Measurements from ENCODE around the gene TBCE. TPM values are rescaled to one million over a fixed set of nuclear protein-coding genes. Genes with fewer than 3 reads are reported as not detected.

Gene TBCE
- total RNA-seq, 1 experiment from 2014 or later = 45.6 TPM

DNA sequence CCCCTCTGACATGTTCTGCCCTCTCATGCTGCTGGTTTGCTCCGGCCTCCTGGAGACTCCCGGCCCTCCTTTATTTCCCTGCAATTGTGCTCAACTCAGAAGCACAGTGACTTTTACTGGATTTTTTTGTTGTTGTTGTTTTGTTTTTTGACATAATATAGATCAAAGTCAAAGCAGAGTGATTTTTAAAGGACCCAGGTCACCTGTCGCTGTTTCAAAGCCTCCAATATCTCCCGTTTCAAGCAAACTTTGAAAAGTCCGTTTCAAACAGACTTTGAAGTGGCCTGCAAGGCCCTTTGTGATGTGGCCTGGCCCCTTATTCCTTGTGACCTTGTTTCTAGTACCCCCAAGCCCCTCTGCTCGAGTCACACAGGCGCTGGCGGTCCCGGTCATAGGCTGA, 58.1 kb downstream of the TBCE start:
- H3K27ac Mint-ChIP-seq (ENCODE audit: low read depth, unreplicated experiment) = no peak overlapping the region
- no peak for DNase-seq (ENCODE audit: unreplicated experiment)
- H3K4me1 Mint-ChIP-seq (ENCODE audit: insufficient read depth, unreplicated experiment) = peaks cover 6% of the 10 kb centered on the region
- H3K27me3 Mint-ChIP-seq (ENCODE audit: insufficient read depth, unreplicated experiment) = no peaks in the 10 kb centered on the region
- no peaks in the 10 kb centered on the region for H3K9me3 Mint-ChIP-seq (ENCODE audit: unreplicated experiment)
- intact Hi-C loops (cut with micrococcal nuclease) = no loop called here
- peaks cover 11% of the 10 kb centered on the region for H3K36me3 Mint-ChIP-seq (ENCODE audit: insufficient read depth, unreplicated experiment)
- BruUV-seq (replicated peaks) = no TSS peak
- H3K4me3 Mint-ChIP-seq (ENCODE audit: unreplicated experiment) = no peak overlapping the region
- ChIA-PET CTCF (interaction anchor here (0.6 to 7.0 kb wide), 3 partner anchors 9 to 645 kb away, joined by 3 to 58 read pairs (median 3); no protein-coding TSS in a partner anchor), POLR2A (no interaction called here)
- TF ChIP-seq, protein P1, sequence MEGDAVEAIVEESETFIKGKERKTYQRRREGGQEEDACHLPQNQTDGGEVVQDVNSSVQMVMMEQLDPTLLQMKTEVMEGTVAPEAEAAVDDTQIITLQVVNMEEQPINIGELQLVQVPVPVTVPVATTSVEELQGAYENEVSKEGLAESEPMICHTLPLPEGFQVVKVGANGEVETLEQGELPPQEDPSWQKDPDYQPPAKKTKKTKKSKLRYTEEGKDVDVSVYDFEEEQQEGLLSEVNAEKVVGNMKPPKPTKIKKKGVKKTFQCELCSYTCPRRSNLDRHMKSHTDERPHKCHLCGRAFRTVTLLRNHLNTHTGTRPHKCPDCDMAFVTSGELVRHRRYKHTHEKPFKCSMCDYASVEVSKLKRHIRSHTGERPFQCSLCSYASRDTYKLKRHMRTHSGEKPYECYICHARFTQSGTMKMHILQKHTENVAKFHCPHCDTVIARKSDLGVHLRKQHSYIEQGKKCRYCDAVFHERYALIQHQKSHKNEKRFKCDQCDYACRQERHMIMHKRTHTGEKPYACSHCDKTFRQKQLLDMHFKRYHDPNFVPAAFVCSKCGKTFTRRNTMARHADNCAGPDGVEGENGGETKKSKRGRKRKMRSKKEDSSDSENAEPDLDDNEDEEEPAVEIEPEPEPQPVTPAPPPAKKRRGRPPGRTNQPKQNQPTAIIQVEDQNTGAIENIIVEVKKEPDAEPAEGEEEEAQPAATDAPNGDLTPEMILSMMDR (IDR thresholded peaks at IDR 0.05; ENCODE audit: unreplicated experiment) = no peak

DNA sequence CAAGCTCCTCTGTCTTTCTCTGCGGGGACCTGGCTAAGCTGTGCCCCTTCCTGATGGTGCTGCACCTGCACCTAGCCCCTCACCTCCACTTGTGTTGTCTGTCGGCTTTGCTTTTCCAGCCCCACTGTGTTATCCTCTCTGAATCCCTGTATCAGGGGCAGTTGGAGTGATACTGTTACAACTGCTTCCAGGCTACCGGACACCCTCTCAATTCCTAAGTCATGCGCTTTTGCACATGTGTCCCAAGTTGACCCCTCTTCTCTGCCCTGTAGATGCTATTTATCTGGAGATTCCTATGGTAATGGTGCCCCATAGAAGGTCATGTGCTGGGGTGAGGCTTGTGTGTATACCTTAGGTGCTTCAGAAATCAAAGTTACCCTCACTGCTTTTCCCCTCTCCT, 58.9 kb downstream of the TBCE start:
- no peaks in the 10 kb centered on the region for H3K9me3 Mint-ChIP-seq (ENCODE audit: unreplicated experiment)
- H3K4me1 Mint-ChIP-seq (ENCODE audit: insufficient read depth, unreplicated experiment) = peaks cover 6% of the 10 kb centered on the region
- intact Hi-C loops (cut with micrococcal nuclease) = no loop called here
- no peak overlapping the region for H3K27ac Mint-ChIP-seq (ENCODE audit: low read depth, unreplicated experiment)
- ChIA-PET CTCF (interaction anchor here (2.0 to 7.0 kb wide), 2 partner anchors 10 to 58 kb away, joined by 5 to 58 read pairs; partner anchors contain the start of gene TBCE), POLR2A (no interaction called here)
- no peak overlapping the region for H3K4me3 Mint-ChIP-seq (ENCODE audit: unreplicated experiment)
- BruUV-seq (replicated peaks) = no TSS peak
- peaks cover 11% of the 10 kb centered on the region for H3K36me3 Mint-ChIP-seq (ENCODE audit: insufficient read depth, unreplicated experiment)
- no peak for DNase-seq (ENCODE audit: unreplicated experiment)
- TF ChIP-seq, protein P1 (IDR thresholded peaks at IDR 0.05; ENCODE audit: unreplicated experiment) = no peak
- H3K27me3 Mint-ChIP-seq (ENCODE audit: insufficient read depth, unreplicated experiment) = no peaks in the 10 kb centered on the region

DNA sequence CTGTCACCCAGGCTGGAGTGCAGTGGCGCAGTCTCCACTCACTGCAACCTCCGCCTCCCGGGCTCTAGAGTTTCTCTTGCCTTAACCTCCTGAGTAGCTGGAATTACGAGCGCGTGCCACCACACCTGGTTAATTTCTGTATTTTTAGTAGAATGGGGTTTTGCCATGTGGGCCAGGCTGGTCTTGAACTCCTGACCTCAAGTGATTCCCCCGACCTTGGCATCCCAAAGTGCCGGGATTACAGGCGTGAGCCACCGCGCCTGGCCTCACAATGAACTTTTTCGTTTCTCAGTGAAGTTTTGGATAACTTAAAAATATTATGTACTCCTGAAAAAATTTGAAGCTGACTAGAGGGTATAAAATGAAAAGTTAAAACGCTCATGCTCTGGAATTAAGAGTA, 59.5 kb downstream of the TBCE start:
- H3K4me1 Mint-ChIP-seq (ENCODE audit: insufficient read depth, unreplicated experiment) = peaks cover 6% of the 10 kb centered on the region
- intact Hi-C loops (cut with micrococcal nuclease) = no loop called here
- DNase-seq (ENCODE audit: unreplicated experiment) = no peak
- CTCF ChIA-PET = interaction anchor here (0.7 to 7.0 kb wide), 6 partner anchors 10 to 188 kb away, joined by 3 to 58 read pairs (median 3); partner anchors contain the start of gene TBCE
- no peaks in the 10 kb centered on the region for H3K27me3 Mint-ChIP-seq (ENCODE audit: insufficient read depth, unreplicated experiment)
- no peak overlapping the region for H3K4me3 Mint-ChIP-seq (ENCODE audit: unreplicated experiment)
- POLR2A ChIA-PET = interaction anchor here (0.6 to 0.8 kb wide), 3 partner anchors 10 to 12 kb away, joined by 3 read pairs; no protein-coding TSS in a partner anchor
- TF ChIP-seq, protein P1 (IDR thresholded peaks at IDR 0.05; ENCODE audit: unreplicated experiment) = no peak
- H3K9me3 Mint-ChIP-seq (ENCODE audit: unreplicated experiment) = no peaks in the 10 kb centered on the region
- H3K27ac Mint-ChIP-seq (ENCODE audit: low read depth, unreplicated experiment) = no peak overlapping the region
- peaks cover 11% of the 10 kb centered on the region for H3K36me3 Mint-ChIP-seq (ENCODE audit: insufficient read depth, unreplicated experiment)
- no TSS peak for BruUV-seq (replicated peaks)

DNA sequence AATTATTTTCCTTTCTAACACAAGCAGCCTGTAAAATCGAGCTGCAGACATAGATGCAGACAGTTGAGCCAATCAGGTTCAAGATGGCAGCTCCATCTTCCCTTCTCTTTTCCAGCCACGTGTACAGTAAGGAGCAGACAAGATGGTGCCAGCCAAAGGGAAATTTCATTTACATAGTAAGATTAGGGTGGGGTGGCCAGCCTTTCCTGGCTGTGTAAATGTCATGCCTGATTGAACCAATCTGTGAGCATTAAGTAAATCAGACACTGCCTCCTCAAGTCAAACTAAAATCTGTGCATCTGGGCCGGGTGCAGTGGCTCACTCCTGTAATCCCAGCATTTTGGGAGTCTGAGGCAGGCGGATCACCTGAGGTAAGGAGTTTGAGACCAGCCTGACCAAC, 60.2 kb downstream of the TBCE start:
- ChIA-PET CTCF (interaction anchor here (1.0 to 7.0 kb wide), 5 partner anchors 11 to 189 kb away, joined by 3 to 58 read pairs (median 3); partner anchors contain the start of gene TBCE), POLR2A (interaction anchor here (0.6 to 1.9 kb wide), 4 partner anchors 11 to 267 kb away, joined by 3 to 8 read pairs (median 3); partner anchors contain the start of gene RBM34)
- Mint-ChIP-seq H3K4me1 (ENCODE audit: insufficient read depth, unreplicated experiment) (peaks cover 6% of the 10 kb centered on the region), H3K27me3 (ENCODE audit: insufficient read depth, unreplicated experiment) (no peaks in the 10 kb centered on the region), H3K4me3 (ENCODE audit: unreplicated experiment) (no peak overlapping the region), H3K9me3 (ENCODE audit: unreplicated experiment) (no peaks in the 10 kb centered on the region), H3K27ac (ENCODE audit: low read depth, unreplicated experiment) (no peak overlapping the region), H3K36me3 (ENCODE audit: insufficient read depth, unreplicated experiment) (peaks cover 11% of the 10 kb centered on the region)
- BruUV-seq (replicated peaks) = no TSS peak
- intact Hi-C loops (cut with micrococcal nuclease) = no loop called here
- no peak for DNase-seq (ENCODE audit: unreplicated experiment)
- TF ChIP-seq, protein P1 (IDR thresholded peaks at IDR 0.05; ENCODE audit: unreplicated experiment) = no peak

All from MCF 10A (cell line).